ENCODE measurements around the gene THAP3.
"Not testable (repeated sequence)": the region's sequence is repeated elsewhere in the genome, so short reads cannot be mapped to it uniquely, and the experiment has no call there.

Gene THAP3

GRCh38 chr1:6635161-6635909, 10.7 kb downstream of the THAP3 start:
- DNase-seq (ENCODE audit: low spot score): no peak

- peak; percentile 36 for DNase-seq (ENCODE audit: low spot score)
Measured at GRCh38 chr1:6635910-6636760, 11.5 kb downstream of the THAP3 start.

- not testable (repeated sequence) for DNase-seq (ENCODE audit: low spot score)
Measured at GRCh38 chr1:6636778-6637177, 12.1 kb downstream of the THAP3 start.

GRCh38 chr1:6637770-6638169, 13.1 kb downstream of the THAP3 start:
- DNase-seq (ENCODE audit: low spot score): no peak

- DNase-seq (ENCODE audit: low spot score): no peak
Measured at GRCh38 chr1:6638226-6638625, 13.6 kb downstream of the THAP3 start.

GRCh38 chr1:6640867-6641266, 16.2 kb downstream of the THAP3 start:
- not testable (repeated sequence) for DNase-seq (ENCODE audit: low spot score)

- DNase-seq (ENCODE audit: low spot score): no peak
Measured at GRCh38 chr1:6645018-6645417, 20.4 kb downstream of the THAP3 start.

- DNase-seq (ENCODE audit: low spot score): peak; percentile 57
Measured at GRCh38 chr1:6646499-6647148, 22.0 kb downstream of the THAP3 start.

GRCh38 chr1:6648556-6648955, 23.9 kb downstream of the THAP3 start:
- DNase-seq (ENCODE audit: low spot score): no peak

- no peak for DNase-seq (ENCODE audit: low spot score)
Measured at GRCh38 chr1:6651909-6652308, 27.2 kb downstream of the THAP3 start.

GRCh38 chr1:6652986-6653385, 28.3 kb downstream of the THAP3 start:
- DNase-seq (ENCODE audit: low spot score): no peak

GRCh38 chr1:6653436-6654290, 29.0 kb downstream of the THAP3 start:
- DNase-seq (ENCODE audit: low spot score): no peak

GRCh38 chr1:6657138-6657537, 32.5 kb downstream of the THAP3 start:
- DNase-seq (ENCODE audit: low spot score): no peak

- DNase-seq (ENCODE audit: low spot score): no peak
Measured at GRCh38 chr1:6658359-6659060, 33.8 kb downstream of the THAP3 start.

GRCh38 chr1:6660415-6661049, 35.9 kb downstream of the THAP3 start:
- no peak for DNase-seq (ENCODE audit: low spot score)

- DNase-seq (ENCODE audit: low spot score): not testable (repeated sequence)
Measured at GRCh38 chr1:6662468-6662867, 37.8 kb downstream of the THAP3 start.

- no peak for DNase-seq (ENCODE audit: low spot score)
Measured at GRCh38 chr1:6666696-6667095, 42.0 kb downstream of the THAP3 start.

- no peak for DNase-seq (ENCODE audit: low spot score)
Measured at GRCh38 chr1:6667139-6667538, 42.5 kb downstream of the THAP3 start.

- no peak for DNase-seq (ENCODE audit: low spot score)
Measured at GRCh38 chr1:6668503-6668902, 43.8 kb downstream of the THAP3 start.

- no peak for DNase-seq (ENCODE audit: low spot score)
Measured at GRCh38 chr1:6672558-6672957, 47.9 kb downstream of the THAP3 start.
